HG03060 (cell line): ENCODE measurements around the gene GUCY1A1.
"Not testable (repeated sequence)": the region's sequence is repeated elsewhere in the genome, so short reads cannot be mapped to it uniquely, and the experiment has no call there.

Experiments used
- ATAC-seq: cut with Tn5 transposase; IDR thresholded peaks from one replicate; pipeline ENCODE4 v1.9.1; 2021; ENCODE audit warnings: low read depth, moderate number of reproducible peaks; ENCODE audit not compliant: unreplicated experiment

GUCY1A1 gene, protein sequence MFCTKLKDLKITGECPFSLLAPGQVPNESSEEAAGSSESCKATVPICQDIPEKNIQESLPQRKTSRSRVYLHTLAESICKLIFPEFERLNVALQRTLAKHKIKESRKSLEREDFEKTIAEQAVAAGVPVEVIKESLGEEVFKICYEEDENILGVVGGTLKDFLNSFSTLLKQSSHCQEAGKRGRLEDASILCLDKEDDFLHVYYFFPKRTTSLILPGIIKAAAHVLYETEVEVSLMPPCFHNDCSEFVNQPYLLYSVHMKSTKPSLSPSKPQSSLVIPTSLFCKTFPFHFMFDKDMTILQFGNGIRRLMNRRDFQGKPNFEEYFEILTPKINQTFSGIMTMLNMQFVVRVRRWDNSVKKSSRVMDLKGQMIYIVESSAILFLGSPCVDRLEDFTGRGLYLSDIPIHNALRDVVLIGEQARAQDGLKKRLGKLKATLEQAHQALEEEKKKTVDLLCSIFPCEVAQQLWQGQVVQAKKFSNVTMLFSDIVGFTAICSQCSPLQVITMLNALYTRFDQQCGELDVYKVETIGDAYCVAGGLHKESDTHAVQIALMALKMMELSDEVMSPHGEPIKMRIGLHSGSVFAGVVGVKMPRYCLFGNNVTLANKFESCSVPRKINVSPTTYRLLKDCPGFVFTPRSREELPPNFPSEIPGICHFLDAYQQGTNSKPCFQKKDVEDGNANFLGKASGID

DNA sequence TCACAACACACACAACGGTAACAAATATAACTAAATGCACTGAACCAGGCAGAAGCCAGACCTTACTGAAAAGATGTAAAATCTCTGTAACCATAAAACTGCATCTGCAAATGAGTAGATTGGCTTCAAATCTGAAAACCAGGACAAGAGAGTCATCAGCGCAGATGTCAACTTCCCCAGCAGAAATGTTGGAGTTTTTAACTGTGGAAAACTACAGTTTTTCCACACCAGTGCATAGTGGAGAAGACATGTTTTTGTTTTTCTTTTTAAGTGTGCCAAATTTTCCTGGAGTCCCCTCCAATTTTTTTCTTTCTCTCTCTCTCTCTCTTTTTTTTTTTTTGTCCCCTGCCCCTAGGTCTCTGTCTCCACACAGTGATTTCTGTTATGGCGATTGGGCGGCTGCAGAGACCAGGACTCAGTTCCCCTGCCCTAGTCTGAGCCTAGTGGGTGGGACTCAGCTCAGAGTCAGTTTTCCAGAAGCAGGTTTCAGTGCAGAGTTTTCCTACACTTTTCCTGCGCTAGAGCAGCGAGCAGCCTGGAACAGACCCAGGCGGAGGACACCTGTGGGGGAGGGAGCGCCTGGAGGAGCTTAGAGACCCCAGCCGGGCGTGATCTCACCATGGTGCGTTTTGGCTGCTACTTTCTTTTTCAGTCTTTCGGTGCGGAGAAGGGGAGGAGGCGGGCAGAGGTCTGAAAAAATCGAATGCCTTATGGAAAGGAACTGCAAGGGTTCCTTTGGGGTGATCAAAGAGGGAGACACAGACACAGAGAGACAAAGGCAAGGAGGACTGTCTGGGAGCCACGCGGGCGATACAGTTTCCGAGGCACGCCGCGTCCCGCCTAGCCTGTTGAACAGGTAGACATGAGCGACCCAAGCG, at the start of gene GUCY1A1:
GUCY1A1 (plus strand) TSS at position 505 of the 878 bp plus-strand sequence. CDS start 30,020 bp downstream, outside the sequence.
- peak; percentile 15 for ATAC-seq

DNA sequence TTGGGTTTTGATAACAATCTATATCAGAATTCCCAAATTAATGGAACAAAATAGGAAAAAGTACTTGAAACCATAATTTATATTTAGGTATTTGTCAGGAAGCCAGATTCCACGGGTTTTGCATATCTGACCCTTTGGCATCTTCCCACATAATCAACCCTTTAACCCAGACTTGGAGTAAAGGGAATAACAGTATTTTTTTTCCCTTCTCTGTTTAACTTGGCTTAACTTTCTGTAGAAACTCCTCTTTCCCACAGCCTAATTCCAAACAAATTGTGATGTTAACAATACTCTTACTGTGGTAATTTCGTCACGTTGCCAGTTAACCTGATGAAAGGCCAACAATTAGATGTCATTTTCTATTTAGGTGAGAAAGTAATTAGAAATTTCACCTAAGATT, 49.4 kb upstream of the GUCY1A1 start:
- ATAC-seq: no peak

DNA sequence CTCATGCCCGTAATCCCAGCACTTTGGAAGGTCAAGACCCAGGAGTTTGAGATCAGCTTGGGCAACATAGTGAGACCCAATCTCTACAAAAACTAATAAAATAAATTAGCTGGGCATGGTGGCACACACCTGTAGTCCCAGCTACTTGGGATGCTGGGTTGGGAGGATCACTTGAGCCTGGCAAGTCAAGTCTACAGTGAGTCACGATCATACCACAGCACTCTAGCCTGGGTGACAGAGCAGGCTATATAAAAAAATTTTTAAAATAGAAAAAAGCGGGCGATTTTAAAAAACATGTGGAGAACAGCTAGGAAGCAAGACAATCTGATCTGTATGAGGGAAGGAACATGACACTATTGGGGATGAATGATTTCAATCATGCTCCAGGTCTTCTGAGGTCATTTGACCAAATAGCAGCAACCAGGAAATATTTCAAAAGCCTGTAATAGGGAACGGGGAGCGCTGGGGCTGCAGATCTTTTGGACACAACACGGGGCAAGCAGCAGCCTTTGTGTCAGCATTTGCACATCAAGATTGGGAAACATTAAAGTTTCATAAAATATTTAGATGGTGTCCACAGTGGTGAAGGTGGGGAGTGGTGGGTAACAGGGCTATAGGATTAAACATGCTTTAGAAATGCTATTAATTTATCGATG, 48.3 kb upstream of the GUCY1A1 start:
- ATAC-seq: no peak

DNA sequence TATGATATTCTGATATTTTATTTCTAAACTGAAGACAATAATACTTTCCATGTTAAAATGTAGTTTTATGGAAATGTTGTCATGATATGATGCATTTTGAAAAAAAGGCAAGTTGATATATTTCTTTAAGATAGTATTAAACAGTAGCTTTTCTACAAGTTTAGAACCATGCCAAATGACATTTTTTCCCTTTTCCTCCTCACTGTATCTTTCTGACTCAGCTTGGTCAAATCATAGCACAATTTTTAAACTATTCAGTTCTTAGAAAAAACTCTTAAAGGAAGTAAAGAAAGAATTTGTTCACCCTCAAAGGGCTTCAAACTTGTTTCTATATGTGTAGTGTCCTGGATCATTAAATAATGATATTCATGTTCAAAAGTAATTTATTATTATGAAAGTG, 46.0 kb upstream of the GUCY1A1 start:
- ATAC-seq: no peak

DNA sequence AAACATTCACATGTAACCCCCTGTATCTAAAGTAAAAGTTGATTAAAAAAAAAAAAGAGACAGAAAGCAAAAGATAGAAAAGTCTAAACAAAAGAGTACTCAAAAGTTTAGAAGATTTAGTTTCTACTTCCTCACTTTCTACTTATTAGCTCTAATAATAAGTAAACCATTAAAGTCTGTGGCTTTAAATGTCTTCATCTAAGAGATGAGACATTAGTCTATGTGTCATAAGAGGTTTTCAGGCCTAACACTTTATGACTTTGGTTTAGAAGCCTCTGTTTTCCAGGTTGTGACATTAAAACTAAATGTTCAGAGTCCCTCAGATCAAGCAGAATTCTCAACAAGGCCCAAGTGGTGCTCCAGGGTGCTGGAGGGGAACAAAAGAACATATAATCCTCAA, 42.2 kb upstream of the GUCY1A1 start:
- peak; percentile 94 for ATAC-seq

DNA sequence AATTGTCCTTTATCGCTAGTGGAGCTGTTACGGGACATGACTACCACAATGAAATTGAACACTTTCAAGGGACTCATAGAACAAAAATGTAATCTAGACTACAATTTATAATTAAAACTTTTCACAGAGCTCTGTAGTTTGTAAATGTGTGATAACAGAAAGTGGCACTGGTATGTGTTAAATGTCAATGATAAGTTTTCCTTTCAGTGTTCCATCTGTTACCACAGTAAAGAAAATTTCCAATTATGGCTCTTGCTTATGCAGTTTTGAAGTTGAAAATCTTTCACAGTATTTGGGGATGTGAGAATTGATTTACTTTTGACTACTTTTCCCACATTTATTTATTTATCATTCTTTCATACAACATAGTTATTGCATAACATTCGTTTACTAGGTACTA, 40.1 kb upstream of the GUCY1A1 start:
- ATAC-seq: no peak

DNA sequence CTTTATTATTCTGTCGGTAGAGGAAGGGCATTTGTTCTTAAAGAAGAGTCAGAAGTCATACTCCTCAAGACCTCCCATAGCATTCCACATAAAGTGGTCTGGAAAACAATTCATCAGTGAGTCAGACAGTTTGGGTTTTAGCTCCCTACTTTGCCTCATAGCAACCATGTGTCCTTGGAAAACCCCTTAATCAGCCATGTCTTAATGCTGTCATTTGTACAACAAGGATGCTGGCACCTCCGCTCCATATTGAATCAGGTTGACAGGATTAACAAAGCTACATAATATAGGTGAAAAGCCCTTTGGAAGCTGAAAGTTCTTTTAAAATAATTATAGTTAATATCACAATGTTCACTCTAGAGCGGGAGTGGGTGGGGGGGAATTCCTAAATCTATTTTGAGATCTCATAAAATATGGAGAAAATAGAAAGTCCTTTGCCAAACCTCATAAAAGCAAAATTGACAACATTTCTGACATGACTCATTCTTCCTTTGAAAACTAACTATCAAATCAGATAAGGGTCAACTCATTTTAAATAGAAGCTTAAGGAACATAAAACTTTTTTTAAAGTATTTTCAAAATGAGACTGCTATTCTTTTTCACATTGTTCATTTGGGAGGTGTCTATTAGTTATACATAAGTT, 37.3 kb upstream of the GUCY1A1 start:
- ATAC-seq: no peak

DNA sequence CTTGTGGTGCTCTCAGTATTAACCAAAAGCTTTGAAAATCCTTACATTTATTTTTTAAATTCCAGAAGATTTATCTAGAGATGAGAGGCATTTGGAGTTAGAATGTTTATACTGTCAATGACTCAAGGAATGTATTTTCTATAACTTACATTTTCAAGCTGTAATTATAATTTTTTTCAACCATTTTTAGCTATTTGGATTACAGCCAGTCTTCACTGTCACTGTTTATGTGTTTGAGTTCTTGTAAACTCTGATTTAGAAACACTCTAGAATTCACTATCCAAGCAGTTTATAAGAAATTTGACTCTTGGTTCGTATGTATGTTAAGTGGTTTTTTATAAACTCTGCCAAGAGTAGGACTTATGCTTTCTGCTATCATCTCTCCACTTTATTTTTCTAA, 36.7 kb upstream of the GUCY1A1 start:
- no peak for ATAC-seq

DNA sequence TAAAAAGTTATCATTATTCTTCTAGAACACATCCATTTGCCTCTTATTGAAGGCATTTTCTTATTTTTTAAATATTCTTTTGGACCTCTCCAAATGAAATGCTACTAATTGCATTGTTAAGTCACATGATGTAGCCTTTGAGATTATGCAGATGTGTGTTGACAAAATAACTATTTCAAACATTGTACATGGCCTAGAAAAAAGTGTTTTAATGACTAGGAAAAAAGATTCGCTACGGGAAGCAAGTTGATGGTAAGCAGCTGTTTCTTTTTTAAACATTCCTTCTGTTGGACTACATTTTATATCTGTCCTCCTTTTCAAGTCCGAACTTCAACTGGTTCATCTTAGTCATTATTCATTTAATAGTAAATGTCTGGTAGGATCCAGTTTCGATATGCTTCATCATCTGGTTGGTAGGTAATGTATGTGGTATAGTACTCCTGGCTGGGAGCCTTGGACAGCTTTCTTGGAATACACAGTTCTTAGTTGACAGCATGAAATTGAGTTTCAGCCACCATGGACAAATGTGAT, 34.3 kb upstream of the GUCY1A1 start:
- ATAC-seq: no peak

DNA sequence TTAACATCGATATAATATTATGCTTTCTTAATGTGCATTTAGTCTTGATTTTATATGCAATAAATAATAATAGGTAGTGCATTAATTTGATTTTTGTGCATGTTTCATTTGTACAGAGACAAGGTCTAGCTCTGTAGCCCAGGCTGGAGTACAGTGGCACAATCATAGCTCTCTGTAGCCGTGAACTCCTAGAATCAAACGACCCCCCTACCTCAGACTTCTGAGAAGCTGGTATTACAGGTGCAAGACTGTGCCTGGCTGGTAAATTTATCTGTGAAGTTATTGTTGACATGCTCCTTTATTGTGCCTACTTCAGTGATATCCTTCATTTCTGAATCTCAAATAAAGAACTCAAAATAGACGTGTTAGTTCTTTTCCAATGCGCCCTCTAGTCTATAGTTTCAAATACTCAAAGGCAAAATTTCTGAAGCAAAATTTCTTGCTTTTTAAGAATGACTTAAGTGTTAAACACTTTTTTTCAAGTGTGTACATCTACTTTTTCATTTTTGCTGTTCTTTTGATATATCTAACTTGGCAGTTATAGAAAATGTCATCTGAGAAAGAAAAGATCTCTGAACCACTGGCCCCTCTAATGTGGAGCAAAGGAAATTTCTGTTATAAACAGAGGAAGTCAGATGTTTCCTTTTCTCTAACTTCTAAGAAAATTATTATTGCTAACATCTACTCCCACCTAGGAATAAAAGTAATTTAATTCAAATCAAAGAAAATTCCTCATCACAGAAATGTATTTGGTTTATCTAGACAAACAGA, 28.3 kb upstream of the GUCY1A1 start:
- ATAC-seq: no peak

DNA sequence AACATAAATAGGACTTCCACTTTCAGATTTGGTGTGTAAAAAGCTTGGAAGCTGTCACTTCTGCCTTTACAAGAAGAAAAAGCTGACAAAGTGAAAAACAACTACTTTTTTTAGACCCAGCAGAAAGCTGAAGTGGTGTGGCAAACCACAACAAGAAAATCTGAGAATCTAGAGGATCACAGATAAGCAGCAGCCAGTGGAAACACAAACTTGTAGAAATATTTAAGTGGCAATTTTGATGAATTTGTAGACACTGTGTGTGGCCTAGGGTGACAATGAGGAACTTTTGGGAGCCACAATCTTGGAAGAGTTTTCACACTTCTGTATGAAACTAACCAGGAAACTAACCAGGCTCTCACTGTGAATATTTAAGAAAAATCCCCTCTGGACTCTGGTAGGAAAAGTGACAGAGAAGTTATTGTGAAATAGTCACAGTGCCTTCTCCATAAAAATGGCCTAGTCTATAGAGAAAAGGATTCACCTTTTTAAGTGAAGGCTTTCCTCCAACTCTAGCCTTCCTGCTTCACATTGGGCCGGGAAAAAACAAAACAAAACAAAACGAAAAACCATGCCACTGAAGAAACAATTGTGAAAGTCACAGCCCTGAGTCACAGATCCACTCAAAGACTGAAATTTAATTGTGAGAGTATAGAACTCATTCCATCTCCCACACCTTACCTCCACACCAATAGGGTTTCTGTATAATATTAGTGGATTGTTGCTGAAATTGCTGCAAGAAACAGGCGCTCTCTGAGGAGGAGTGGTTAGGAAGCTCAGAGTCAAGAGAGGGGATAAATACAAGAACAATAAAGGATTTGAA, 26.7 kb upstream of the GUCY1A1 start:
- ATAC-seq: peak; percentile 91

DNA sequence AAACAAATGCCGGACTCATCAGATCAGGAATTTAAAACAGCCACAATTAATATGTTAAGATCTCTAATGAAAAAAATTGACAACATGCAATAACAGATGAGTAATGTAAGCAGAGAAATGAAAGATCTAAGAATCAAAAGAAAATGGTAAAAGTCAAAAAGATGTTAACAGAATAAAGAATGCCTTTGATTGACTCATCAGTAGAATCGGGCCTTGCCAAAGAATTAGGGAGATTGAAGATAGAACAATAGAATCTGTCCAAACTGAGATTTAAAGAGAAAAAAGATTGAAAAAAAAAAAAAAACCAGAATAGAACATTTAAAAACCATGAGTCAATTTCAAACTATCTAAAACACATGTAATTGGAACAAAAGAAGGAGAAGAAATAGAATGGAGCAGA, 25.9 kb upstream of the GUCY1A1 start:
- ATAC-seq: no peak

DNA sequence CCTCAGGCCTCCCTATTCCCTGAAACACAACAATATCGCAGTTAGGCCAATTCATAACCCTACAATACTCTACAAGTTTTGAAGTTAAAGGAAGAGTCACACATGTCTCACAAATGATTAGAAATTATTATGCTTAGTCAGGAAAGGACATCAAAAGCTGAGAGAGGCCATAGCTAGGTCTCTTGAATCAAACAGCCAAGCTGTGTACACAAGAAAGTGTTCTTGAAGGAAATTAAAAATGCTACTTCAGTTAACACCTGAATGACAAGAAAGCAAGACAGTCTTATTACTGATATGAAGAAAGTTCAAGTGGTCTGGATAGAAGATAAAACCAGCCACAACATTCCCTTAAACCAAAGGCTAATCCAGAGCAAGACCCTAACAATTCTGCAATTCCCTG, 23.6 kb upstream of the GUCY1A1 start:
- ATAC-seq: no peak

DNA sequence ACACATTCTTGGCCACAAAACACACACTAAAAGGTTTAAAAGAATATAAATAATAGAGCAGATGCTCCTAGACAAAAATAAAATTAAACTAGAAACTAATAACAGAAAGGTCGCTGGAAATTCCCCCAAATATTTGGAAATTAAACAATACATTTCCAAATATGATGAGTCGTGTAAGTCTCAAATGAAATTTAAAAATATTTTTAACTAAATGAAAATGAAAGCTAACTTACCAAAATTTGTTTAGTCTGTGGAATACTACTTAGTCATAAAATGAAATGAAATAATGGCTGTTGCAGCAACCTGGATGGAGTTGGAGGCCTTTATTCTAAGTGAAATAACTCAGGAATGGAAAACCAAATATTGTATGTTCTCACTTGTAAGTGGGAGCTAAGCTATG, 20.6 kb upstream of the GUCY1A1 start:
- ATAC-seq: no peak

DNA sequence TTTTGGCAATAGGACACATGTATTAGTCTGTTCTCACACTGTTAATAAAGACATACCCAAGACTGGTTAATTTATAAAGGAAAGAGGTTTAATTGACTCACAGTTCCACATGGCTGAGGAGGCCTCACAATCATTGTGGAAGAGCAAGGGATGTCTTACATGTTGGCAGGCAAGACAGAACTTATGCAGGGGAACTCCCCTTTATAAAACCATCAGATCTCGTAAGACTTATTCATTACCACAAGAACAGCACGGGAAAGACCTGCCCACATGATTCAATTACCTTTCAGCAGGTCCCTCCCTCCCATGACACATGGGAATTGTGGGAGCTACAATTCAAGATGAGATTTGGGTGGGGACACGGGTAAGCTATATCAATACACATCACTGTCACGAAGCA, 15.9 kb upstream of the GUCY1A1 start:
- not testable (repeated sequence) for ATAC-seq

DNA sequence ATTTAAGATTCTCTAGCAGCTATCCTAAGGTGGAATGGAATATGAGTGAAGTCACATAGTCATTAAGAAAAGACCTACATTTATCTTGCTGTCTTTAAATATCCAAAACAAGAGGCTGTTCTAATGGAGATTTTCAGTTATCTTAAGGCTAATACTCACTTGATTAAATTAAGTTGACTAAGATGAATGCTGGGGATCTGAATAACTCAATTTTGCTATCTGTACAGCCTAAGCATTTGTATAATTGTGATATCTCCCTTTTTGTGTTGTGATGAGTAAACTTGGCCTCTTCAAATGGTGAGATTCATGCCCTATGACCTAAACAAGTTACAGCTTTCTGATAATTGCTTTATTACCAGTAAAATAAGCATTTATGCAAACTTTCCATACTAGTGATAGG, 13.6 kb upstream of the GUCY1A1 start:
- ATAC-seq: no peak

DNA sequence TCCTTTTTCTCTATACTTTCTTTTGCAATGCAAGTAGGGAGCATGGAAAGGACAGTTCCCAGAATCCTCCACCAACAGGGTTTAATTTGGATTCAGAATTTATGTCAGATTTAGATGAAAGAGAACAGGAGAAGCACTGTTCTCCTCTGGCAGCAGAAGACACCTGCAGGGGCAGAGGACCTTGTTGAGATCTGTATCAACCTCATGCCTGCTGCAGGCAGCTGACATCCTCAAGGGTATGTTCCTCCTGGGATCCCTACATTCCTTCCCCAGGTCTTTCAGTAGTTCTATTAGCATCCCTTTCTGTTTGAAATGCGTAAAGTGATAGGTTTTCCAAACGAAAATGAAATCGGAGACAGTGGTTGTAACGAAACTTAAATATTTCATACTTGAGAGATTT, 10.6 kb upstream of the GUCY1A1 start:
- ATAC-seq: no peak

DNA sequence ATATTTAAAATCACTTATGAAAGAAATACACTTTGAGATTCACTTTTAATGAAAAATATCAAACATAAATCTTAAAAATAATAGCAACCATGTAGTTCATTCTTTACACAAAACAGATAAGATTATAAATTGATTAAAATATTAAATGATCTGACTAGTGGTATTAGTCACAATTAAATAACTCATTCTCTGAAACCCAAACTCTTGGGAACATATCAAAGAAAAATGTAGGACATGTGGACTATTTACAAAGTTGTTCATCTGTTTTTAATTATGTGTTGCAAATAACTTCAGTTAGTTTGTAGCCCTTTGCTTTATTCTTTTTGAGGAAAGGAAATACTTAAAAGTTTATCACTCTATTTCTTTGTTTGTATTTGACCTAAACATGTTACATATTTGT, 9.5 kb upstream of the GUCY1A1 start:
- no peak for ATAC-seq
